HG02884 (cell line): ENCODE data around the gene CUEDC1.

Source experiments
- ATAC-seq: cut with Tn5 transposase; IDR thresholded peaks from one replicate; pipeline ENCODE4 v1.9.1; 2021; ENCODE audit warnings: mild to moderate bottlenecking, moderate library complexity; ENCODE audit not compliant: unreplicated experiment

CUEDC1 gene

GRCh38 chr17:57867126-57867525 lies 88.1 kb downstream of the CUEDC1 start:
- ATAC-seq, result no peak

DNA sequence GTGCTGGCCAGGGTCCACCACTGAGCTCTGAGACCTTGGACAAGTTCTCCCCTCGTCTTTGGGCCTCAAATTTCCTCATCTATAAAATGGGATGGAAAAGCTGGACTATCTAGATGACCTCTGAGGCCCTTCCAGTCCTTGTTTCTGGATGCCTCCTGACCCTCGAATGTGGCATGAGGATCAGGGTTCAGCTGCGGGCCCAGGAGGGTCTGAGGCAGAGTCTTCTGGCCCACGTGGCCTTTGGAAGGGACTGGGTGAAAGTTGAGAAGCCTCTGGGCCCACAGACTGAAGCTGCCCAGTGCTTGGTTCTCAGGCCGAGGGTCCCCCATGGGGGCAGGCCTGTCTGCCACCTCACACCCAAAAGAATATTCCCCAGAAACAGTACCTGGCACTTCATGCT lies 88.5 kb downstream of the CUEDC1 start:
- ATAC-seq, result no peak

GRCh38 chr17:57866319-57866718 lies 88.9 kb downstream of the CUEDC1 start:
- ATAC-seq, result no peak

DNA sequence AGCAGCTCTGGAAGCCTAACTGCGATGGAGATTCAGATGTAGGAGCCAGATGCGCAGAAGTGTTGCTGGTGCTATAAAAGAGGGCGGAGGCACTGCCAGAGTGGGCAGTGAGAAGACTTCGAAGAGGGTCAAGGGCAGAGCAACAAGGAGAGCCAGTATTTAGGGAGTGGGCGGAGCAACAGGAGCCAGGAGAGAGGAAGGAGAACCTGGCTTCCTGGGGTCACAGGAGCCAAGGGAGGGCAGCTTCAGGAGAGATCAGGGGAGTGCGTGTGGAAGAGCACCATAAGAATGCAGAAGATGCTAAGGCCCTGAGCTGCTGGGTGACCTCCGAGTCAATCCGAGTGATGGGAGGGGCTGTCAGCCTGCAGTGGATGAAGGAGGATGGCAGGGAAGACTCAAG lies 90.9 kb downstream of the CUEDC1 start:
- no peak for ATAC-seq

DNA sequence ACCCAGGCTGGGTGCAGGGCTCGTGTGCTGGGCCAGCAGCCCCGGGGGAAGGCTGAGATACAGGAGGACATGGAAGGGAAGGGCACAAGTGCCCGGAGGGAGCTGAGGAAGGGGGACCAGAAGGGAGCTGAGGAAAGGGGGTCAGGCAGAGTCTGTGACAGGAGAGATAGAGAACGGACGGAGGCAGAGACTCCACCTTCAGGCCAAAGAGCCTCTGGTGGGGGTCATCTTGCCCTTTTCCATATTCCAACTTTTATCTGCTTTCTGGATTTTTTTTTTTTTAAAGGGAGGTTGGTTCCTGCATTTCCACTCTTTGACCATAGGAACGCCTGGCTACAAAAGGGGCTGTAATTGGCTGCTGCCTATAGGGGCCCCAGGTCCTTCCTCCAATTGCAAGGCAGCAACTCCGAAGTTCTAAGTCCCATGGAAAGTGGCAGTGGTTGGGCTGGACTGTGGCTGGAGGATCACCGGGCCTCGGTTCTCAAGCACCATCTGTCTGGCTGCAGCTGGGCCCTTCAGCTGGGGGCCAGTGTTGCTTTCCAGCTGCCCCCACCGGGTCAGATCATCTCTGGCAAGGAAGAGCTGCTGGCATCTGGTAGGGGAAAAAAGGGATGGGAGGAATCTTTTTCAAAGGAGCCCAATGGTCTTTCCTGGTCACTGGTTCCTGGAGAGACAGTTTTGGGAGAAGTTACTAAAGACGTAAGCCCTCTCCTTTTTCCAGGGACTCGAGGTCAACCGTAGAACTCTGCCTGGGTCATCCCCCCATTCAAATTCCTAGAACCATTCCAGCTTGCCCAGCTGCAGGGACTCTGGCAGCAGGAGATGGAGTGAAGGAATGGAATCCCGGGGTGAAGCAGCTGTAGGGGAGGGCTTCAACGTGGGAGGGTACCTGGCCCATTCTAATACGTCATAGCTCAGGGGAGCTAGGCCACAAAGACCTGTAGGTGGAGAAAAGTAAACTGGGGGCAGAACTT lies 92.2 kb downstream of the CUEDC1 start:
- ATAC-seq, result no peak

GRCh38 chr17:57861790-57862693 lies 93.2 kb downstream of the CUEDC1 start:
- no peak for ATAC-seq

DNA sequence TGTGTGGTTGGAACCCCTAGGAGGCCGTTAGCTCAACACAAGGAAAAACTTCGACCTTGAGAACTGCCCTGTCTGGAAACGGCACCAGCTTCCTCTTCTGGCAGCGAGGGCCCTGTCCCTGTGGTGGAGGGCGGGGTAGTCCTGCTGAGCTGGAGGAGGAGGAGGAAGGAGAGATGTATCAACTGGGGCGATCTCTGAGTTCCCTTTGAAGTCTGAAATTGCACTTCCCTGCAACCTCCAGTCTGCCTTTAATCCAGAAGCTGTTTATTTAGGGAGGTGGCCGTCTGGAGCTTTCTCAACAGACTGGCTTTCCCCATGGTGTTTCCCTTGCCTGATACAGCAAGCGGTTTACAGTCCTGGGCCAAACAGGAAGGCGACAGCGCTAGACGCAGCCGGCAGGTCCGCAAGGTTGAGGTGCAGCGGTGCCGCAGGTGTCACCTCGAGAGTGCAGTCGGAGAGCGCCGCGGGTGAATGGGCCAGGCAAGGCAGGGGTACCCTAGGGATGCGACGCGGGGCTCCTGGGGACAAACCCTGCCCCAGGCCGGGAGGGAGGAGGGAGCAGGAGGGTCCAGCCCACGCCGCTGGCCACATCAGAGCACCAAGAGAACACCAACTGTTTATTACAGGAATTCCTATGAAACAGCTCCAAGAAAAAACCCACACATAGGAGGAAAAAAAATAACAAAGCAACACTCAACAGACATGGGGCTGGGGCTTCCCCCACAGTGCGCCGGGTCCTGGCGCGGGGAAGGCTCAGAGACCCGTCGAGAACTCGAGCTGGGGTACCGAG lies 94.0 kb downstream of the CUEDC1 start:
- ATAC-seq, result no peak

GRCh38 chr17:57860414-57860999 lies 94.7 kb downstream of the CUEDC1 start:
- no peak for ATAC-seq

- ATAC-seq, result no peak
Observed at GRCh38 chr17:57859601-57860413, 95.4 kb downstream of the CUEDC1 start.

GRCh38 chr17:57858838-57859237 lies 96.4 kb downstream of the CUEDC1 start:
- ATAC-seq, result no peak

DNA sequence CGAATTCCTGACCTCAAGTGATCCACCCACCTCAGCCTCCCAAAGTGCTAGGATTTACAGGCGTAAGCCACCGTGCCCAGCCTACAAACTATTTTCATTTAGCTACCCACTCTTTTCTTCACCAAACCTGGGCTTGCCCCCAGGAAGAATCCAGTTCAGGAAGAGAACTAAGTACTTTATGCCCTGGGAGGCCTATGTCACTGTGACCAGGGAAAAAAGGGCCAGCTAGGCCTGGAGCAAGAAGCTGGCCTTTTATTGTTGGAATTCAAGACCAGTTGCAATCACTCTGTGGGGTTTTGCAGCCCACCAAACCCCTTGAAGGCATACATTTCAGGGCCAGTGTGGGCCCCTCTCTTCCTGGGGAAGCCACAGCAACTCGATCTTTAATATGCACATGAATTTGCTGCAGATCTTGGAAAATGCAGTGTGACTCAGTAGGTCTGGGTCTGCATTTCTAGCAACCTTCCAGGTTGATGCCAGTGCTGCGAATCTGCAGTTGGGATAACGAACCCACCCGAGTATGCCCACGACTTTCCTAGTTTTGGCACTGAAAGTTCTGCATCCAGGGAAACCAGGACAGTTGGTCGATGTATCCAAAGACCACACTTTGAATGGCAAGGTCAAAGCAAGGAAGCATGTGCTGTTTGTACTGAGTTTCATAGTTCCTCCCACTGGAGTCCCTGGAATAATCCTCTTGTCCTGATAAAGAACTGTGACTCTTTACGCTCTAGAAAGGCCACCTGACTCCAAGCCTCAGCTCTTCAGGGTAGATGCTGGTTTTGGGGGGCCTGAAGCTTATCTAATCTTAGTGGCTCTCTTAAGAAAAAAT lies 98.2 kb downstream of the CUEDC1 start:
- no peak for ATAC-seq

GRCh38 chr17:57855391-57856035 lies 99.7 kb downstream of the CUEDC1 start:
- ATAC-seq, result no peak

- ATAC-seq, result no peak
Observed at GRCh38 chr17:57853695-57854094, 101.5 kb downstream of the CUEDC1 start.

DNA sequence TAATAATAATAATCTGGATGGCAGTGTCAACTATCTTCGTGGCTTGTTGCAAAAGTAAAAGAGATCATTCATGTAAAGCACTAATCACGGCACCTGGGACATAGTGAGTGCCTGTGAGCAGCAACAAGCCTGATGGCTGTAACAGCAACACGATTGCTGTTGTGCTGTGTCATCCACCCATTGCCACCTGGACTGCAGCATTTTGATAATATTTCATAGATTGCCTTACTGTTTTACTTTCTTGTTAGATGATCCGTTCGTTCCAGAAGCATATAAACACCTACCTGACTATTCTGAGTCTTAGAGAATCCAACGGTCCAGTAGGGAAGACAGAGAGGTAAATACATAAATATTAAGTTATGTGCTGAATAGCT lies 102.3 kb downstream of the CUEDC1 start:
- no peak for ATAC-seq

DNA sequence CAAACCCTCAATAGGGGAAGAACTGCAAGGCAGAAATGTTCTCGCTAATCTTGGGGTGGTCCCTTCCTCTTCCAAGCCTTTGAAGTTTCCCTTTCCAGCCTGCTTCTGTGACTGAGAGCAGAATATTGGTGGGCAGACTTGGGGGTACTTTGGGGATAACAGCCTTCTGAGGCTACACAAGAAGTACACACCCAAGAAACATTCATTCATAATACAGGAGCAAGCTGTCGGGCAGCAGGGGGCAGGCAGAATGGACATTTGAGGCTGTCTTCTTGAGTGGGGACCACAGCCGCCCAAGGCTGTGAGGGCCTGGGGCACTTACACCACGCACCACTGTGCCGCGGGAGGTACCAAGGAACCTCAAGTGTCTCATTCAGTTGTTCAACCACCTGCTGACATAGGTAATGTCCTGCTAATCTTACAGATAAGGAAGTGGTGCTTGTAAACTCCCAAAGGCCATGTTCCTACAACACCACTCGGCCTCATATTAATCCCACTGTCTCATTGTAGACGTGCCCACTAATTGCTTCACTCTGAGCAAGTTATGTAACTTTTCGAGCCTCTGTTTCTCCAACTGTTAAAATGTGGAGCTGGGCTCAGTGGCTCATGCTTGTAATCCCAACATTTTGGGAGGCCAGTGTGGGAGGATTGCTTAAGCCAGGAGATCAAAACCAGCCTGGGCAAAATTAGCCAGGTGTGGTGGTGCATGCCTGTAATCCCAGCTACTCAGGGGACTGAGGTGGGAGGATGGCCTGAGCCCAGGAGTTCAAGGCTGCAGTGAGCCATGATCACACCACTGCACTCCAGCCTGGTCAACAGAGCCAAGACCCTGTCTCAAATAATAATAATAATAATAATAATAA lies 102.9 kb downstream of the CUEDC1 start:
- no peak for ATAC-seq

DNA sequence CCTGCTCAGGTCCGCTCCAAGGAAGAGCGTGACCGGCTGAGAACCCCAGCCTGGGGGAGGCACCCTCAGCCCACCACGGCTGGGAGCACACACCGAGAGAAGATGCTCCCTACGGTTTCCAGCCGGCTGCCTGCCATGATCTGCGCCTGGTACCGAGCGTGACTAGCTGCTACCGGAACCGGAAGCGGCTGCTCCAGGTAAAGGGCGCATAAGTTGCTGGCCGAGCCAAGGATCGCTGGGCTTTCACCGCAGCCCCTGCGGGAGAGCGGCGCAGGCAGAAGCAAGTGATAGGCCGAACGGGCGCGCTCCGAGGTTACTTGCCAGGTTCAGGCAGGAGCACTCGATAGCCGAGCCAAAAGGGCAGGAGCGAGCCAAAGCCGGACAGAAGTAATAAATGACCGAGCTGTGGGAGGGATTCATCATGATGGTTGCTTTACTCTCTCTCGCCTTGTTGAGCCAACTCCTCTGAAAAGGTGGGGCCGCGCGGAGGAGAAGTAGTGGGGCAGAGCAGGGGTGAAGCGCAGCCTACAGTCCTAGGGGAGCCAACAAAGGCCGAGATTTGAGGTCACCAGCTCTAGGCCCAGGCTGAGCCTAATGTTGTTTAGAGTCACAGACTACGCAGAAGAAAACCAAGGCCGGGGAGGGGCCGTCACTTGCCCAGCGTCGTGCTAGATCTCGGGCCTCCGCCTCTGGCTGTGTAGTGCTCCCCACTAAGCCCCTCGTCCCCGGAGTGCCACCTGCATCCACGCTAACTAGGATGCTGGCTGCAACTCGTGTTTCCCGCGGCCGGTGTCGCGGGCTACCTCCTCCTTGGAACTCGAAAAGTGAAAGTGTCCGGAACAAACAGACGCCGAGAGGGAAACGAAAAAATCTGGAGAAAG lies 105.1 kb downstream of the CUEDC1 start, which contains the start of gene MRPS23:
Gene MRPS23 (minus strand): TSS at position 171 of the 881 bp plus-strand sequence. CDS start 34 bp downstream, at position 137.
- ATAC-seq, result peak; percentile 87
